GM23338 (cell line): Measurements from ENCODE around the gene TRAPPC12.

Source experiments
- CREB1 ChIP-seq: fragments of 250-450 bp; sonication (Bioruptor Pico); IDR thresholded peaks from 2 replicates; pipeline ENCODE4 v1.5.0; 2020; ENCODE audit warnings: low read depth, mild to moderate bottlenecking, moderate library complexity
- EZH2 ChIP-seq: fragments of 200-600 bp; sonication (generic); IDR thresholded peaks from one replicate; pipeline ENCODE4 v1.8.0; 2017; ENCODE audit warnings: antibody characterized with exemption, mild to moderate bottlenecking, low read depth; ENCODE audit not compliant: unreplicated experiment
- EZH2phosphoT487 ChIP-seq: fragments of 200-600 bp; sonication (generic); IDR thresholded peaks from one replicate; pipeline ENCODE4 v1.8.1; 2018; ENCODE audit warnings: antibody characterized with exemption; ENCODE audit not compliant: unreplicated experiment
- JUNB ChIP-seq: IDR thresholded peaks from one replicate; pipeline ENCODE4 v1.6.1; 2016; ENCODE audit warnings: antibody characterized with exemption; ENCODE audit not compliant: unreplicated experiment
- NANOG ChIP-seq: IDR thresholded peaks from 2 replicates; pipeline ENCODE4 v1.6.1; 2016; ENCODE audit warnings: antibody characterized with exemption, borderline replicate concordance
- POLR2AphosphoS5 ChIP-seq: IDR thresholded peaks from 2 replicates; pipeline ENCODE4 v1.6.1; 2016; ENCODE audit warnings: antibody characterized with exemption, low read depth
- STAT1 ChIP-seq: IDR thresholded peaks from one replicate; pipeline ENCODE4 v1.6.1; 2016; ENCODE audit warnings: antibody characterized with exemption; ENCODE audit not compliant: unreplicated experiment
- ZNF331 ChIP-seq: fragments of 250-450 bp; sonication (Bioruptor Pico); IDR thresholded peaks from 2 replicates; pipeline ENCODE4 v1.5.0; 2020; ENCODE audit warnings: low read depth, mild to moderate bottlenecking, moderate library complexity
- TF ChIP-seq, protein P1 (sequence below), 2 experiments: fragments of 200-600 bp in 1 of 2; sonication (generic) in 1 of 2; conservative IDR thresholded peaks; 2 replicates each; pipeline versions ENCODE4 v1.5.1 to v1.6.1; 2016 to 2017; ENCODE audit warnings: antibody characterized with exemption in 2 of 2, low read depth in 2 of 2, mild to moderate bottlenecking in 2 of 2, moderate library complexity in 1 of 2
- TF ChIP-seq, protein P2 (sequence below): IDR thresholded peaks from one replicate; pipeline ENCODE4 v1.6.1; 2018; ENCODE audit warnings: antibody characterized with exemption; ENCODE audit not compliant: unreplicated experiment
- TF ChIP-seq, protein P3 (sequence below): IDR thresholded peaks from 2 replicates; pipeline ENCODE4 v1.6.1; 2016; ENCODE audit warnings: antibody characterized with exemption

DNA sequence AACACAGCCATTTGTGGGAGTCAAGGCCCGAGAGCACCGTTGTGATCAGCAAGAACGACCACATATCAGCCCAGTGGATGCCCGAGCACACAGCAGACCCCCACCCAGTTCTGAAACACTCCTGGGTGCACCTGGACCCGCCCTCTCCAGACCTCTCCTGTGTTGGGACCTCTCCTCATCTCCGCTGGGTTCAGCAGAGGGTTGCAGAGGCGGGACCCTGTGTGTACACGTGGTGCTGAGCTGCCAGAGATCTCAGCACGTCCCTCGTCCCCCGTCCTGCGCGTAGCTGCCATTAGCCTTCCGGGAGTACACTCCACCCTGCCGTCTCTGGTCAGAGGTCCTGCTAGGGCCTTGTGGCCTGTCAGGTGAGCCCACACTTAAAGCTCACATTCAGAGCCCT, 88.2 kb downstream of the TRAPPC12 start:
- no peak for TF ChIP-seq EZH2
- TF ChIP-seq, protein P1, sequence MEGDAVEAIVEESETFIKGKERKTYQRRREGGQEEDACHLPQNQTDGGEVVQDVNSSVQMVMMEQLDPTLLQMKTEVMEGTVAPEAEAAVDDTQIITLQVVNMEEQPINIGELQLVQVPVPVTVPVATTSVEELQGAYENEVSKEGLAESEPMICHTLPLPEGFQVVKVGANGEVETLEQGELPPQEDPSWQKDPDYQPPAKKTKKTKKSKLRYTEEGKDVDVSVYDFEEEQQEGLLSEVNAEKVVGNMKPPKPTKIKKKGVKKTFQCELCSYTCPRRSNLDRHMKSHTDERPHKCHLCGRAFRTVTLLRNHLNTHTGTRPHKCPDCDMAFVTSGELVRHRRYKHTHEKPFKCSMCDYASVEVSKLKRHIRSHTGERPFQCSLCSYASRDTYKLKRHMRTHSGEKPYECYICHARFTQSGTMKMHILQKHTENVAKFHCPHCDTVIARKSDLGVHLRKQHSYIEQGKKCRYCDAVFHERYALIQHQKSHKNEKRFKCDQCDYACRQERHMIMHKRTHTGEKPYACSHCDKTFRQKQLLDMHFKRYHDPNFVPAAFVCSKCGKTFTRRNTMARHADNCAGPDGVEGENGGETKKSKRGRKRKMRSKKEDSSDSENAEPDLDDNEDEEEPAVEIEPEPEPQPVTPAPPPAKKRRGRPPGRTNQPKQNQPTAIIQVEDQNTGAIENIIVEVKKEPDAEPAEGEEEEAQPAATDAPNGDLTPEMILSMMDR (conservative IDR thresholded peaks at IDR 0.05; ENCODE audit: low read depth in 2 of 2): no peak
- TF ChIP-seq CREB1: no peak
- no peak for TF ChIP-seq EZH2phosphoT487
- no peak for TF ChIP-seq JUNB
- TF ChIP-seq POLR2AphosphoS5: no peak
- TF ChIP-seq ZNF331 (CRISPR knock-in tag): no peak
- TF ChIP-seq, protein P2, sequence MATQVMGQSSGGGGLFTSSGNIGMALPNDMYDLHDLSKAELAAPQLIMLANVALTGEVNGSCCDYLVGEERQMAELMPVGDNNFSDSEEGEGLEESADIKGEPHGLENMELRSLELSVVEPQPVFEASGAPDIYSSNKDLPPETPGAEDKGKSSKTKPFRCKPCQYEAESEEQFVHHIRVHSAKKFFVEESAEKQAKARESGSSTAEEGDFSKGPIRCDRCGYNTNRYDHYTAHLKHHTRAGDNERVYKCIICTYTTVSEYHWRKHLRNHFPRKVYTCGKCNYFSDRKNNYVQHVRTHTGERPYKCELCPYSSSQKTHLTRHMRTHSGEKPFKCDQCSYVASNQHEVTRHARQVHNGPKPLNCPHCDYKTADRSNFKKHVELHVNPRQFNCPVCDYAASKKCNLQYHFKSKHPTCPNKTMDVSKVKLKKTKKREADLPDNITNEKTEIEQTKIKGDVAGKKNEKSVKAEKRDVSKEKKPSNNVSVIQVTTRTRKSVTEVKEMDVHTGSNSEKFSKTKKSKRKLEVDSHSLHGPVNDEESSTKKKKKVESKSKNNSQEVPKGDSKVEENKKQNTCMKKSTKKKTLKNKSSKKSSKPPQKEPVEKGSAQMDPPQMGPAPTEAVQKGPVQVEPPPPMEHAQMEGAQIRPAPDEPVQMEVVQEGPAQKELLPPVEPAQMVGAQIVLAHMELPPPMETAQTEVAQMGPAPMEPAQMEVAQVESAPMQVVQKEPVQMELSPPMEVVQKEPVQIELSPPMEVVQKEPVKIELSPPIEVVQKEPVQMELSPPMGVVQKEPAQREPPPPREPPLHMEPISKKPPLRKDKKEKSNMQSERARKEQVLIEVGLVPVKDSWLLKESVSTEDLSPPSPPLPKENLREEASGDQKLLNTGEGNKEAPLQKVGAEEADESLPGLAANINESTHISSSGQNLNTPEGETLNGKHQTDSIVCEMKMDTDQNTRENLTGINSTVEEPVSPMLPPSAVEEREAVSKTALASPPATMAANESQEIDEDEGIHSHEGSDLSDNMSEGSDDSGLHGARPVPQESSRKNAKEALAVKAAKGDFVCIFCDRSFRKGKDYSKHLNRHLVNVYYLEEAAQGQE: no peak
- TF ChIP-seq, protein P3, sequence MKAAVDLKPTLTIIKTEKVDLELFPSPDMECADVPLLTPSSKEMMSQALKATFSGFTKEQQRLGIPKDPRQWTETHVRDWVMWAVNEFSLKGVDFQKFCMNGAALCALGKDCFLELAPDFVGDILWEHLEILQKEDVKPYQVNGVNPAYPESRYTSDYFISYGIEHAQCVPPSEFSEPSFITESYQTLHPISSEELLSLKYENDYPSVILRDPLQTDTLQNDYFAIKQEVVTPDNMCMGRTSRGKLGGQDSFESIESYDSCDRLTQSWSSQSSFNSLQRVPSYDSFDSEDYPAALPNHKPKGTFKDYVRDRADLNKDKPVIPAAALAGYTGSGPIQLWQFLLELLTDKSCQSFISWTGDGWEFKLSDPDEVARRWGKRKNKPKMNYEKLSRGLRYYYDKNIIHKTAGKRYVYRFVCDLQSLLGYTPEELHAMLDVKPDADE: no peak
- TF ChIP-seq STAT1: no peak
- TF ChIP-seq NANOG: no peak
